ENCODE data around the gene EDDM3A.

DNA sequence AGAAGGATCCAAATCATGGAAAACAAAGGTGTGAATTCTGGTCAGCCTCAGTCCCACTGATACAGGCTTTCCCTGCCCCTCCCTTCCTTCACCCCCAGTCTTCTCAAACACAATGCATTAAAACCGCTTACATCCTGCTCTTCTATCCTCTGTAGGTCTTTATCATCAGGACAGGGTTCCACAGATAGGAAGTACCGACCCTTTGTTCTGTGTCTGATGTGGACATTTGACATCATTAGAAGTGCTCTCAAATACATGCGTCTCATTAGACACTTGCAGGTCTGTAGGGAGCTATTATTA lies 22.9 kb downstream of the EDDM3A start:
- TF ChIP-seq, protein P1, sequence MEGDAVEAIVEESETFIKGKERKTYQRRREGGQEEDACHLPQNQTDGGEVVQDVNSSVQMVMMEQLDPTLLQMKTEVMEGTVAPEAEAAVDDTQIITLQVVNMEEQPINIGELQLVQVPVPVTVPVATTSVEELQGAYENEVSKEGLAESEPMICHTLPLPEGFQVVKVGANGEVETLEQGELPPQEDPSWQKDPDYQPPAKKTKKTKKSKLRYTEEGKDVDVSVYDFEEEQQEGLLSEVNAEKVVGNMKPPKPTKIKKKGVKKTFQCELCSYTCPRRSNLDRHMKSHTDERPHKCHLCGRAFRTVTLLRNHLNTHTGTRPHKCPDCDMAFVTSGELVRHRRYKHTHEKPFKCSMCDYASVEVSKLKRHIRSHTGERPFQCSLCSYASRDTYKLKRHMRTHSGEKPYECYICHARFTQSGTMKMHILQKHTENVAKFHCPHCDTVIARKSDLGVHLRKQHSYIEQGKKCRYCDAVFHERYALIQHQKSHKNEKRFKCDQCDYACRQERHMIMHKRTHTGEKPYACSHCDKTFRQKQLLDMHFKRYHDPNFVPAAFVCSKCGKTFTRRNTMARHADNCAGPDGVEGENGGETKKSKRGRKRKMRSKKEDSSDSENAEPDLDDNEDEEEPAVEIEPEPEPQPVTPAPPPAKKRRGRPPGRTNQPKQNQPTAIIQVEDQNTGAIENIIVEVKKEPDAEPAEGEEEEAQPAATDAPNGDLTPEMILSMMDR (IDR thresholded peaks at IDR 0.05 in 4 of 5, conservative IDR thresholded peaks at IDR 0.05 in 1 of 5) = no peak
- no peak for TF ChIP-seq POLR2A (IDR thresholded peaks at IDR 0.05)
